Thyroid gland (tissue), 4 donors: ENCODE measurements around the gene LCN10. TPM values are rescaled to one million over a fixed set of nuclear protein-coding genes. Genes with fewer than 3 reads are reported as not detected.
A peak's percentile ranks its signal among the peaks of the same experiment; 100 is the strongest.

Experiments used
- DNase-seq, 2 donors: peaks; one replicate each; pipeline ENCODE4 v3.0.0-alpha.2; 2019
- H3K27ac ChIP-seq, 3 donors: fragments of 200-600 bp; sonication (generic); 1 replicate in 2 of 3; 2 replicates in 1 of 3; pipeline ENCODE4 v1.5.1; 2016 to 2019; ENCODE audit warnings: mild to moderate bottlenecking in 1 of 3, moderate library complexity in 1 of 3
- H3K27me3 ChIP-seq: fragments of 200-600 bp; sonication (generic); one replicate; pipeline ENCODE4 v1.5.1; 2019
- H3K36me3 ChIP-seq, 2 donors: fragments of 200-600 bp; sonication (generic); one replicate each; pipeline ENCODE4 v1.5.1; 2016 to 2019
- H3K4me1 ChIP-seq, 2 donors: fragments of 200-600 bp; sonication (generic); one replicate each; pipeline ENCODE4 v1.5.1; 2017 to 2019
- H3K4me3 ChIP-seq, 3 donors: fragments of 200-600 bp; sonication (generic); replicated peaks in 1 of 3; 1 replicate in 2 of 3; 2 replicates in 1 of 3; pipeline ENCODE4 v1.5.1; 2016; ENCODE audit warnings: mild to moderate bottlenecking in 1 of 3
- H3K9me3 ChIP-seq: fragments of 200-600 bp; sonication (generic); one replicate; pipeline ENCODE4 v1.5.1; 2017
- CTCF ChIP-seq, 6 experiments: fragments of 200-600 bp in 3 of 6; fragments of 450-650 bp in 3 of 6; sonication (generic) in 3 of 6; IDR thresholded peaks; one replicate each; pipeline ENCODE4 v1.5.1; 2016 to 2019; ENCODE audit warnings: antibody characterized with exemption in 6 of 6, mild to moderate bottlenecking in 2 of 6, inconsistent platforms in 1 of 6, moderate library complexity in 1 of 6
- POLR2A ChIP-seq, 2 donors: fragments of 450-650 bp; IDR thresholded peaks; one replicate each; pipeline ENCODE4 v1.6.1; 2017; ENCODE audit warnings: antibody characterized with exemption in 2 of 2, mild to moderate bottlenecking in 2 of 2, moderate library complexity in 1 of 2
- whole genome bisulfite sequencing, 2 donors: methylation state at CpG; one replicate each; pipeline ENCODE4 v1.1.5; 2017; 5-methylcytosine and 5-hydroxymethylcytosine counted together
- intact Hi-C: fragments of 100-400 bp; cut with DNase I; formaldehyde crosslinking; loops from one replicate; pipeline ENCODE4 v1.15.1; 2023
- total RNA-seq, 4 donors: library from RNA; depleted of rRNA; stranded (reverse); fragments of >200 nt; gene quantifications; one replicate each; pipeline ENCODE4 v1.2.3, GENCODE V29; 2016

LCN10 gene
- total RNA-seq, 4 donors from 2014 or later: 5.8 to 10.1 (median 7.1) TPM

GRCh38 chr9:136722969-136723356 is 19.8 kb downstream of the LCN10 start:
- peaks cover 38 to 53% of the 10 kb centered on the region in 2 donors for H3K36me3 ChIP-seq

GRCh38 chr9:136722093-136722968 is 20.4 kb downstream of the LCN10 start:
- Histone ChIP-seq H3K4me1 (peaks cover 16 to 47% of the 10 kb centered on the region in 2 donors), H3K36me3 (peaks cover 38 to 53% of the 10 kb centered on the region in 2 donors), H3K27ac (no peak overlapping the region), H3K4me3 (no peak overlapping the region), H3K27me3 (no peaks in the 10 kb centered on the region), H3K9me3 (no peaks in the 10 kb centered on the region)
- no peak for TF ChIP-seq POLR2A (IDR thresholded peaks at IDR 0.05)
- TF ChIP-seq CTCF (IDR thresholded peaks at IDR 0.05): no peak
- 85 to 91% methylated on average over 12 to 22 of the region's 31 CpGs for WGBS, 2 donors
- intact Hi-C loops: no loop called here
- no peak for DNase-seq

More at GRCh38 chr9:136722969-136723356, 19.8 kb downstream of the LCN10 start:
- TF ChIP-seq CTCF (IDR thresholded peaks at IDR 0.05) (no peak), POLR2A (IDR thresholded peaks at IDR 0.05) (no peak)
- Histone ChIP-seq H3K27me3 (no peaks in the 10 kb centered on the region), H3K9me3 (no peaks in the 10 kb centered on the region), H3K4me1 (peaks cover 17 to 47% of the 10 kb centered on the region in 2 donors), H3K4me3 (no peak overlapping the region), H3K27ac (no peak overlapping the region)
- intact Hi-C loops: no loop called here
- 89 to 91% methylated on average over 6 to 14 of the region's 24 CpGs for WGBS, 2 donors
- DNase-seq: no peak

- TF ChIP-seq POLR2A (IDR thresholded peaks at IDR 0.05) (peak in 1 of 2 donors; percentile 6), CTCF (IDR thresholded peaks at IDR 0.05) (no peak)
- DNase-seq: no peak
- Histone ChIP-seq H3K4me3 (no peak overlapping the region), H3K4me1 (peaks cover 8 to 39% of the 10 kb centered on the region in 2 donors), H3K27me3 (no peaks in the 10 kb centered on the region), H3K36me3 (peaks cover 38 to 53% of the 10 kb centered on the region in 2 donors), H3K9me3 (no peaks in the 10 kb centered on the region), H3K27ac (no peak overlapping the region)
- WGBS, 2 donors: 83 to 89% methylated on average over 9 of the region's 30 CpGs
- intact Hi-C loops: no loop called here
These were observed 21.2 kb downstream of the LCN10 start for GRCh38 chr9:136721339-136722092.

- Histone ChIP-seq H3K27ac (peak overlapping the region in 1 of 3 donors; percentile 50), H3K27me3 (no peaks in the 10 kb centered on the region), H3K36me3 (peaks cover 33 to 49% of the 10 kb centered on the region in 2 donors), H3K9me3 (no peaks in the 10 kb centered on the region), H3K4me3 (no peak overlapping the region), H3K4me1 (peaks cover 2 to 33% of the 10 kb centered on the region in 2 donors)
- WGBS, 2 donors: 80 to 88% methylated on average over 2 to 9 of the region's 11 CpGs
- intact Hi-C loops: no loop called here
- DNase-seq: no peak
- no peak for TF ChIP-seq CTCF (IDR thresholded peaks at IDR 0.05)
- no peak for TF ChIP-seq POLR2A (IDR thresholded peaks at IDR 0.05)
These were observed 21.8 kb downstream of the LCN10 start for GRCh38 chr9:136720898-136721338.
